ENCODE measurements around the gene LIX1. TPM values are rescaled to one million over a fixed set of nuclear protein-coding genes. Genes with fewer than 3 reads are reported as not detected.
A peak's percentile ranks its signal among the peaks of the same experiment; 100 is the strongest.

LIX1 gene
- total RNA-seq, 2 donors from 2014 or later, result 0.97 to 1.0 TPM

GRCh38 chr5:97073420-97073819 is 69.0 kb downstream of the LIX1 start:
- H3K27me3 ChIP-seq (replicated peaks; ENCODE audit: insufficient read depth), result no peaks in the 10 kb centered on the region
- intact Hi-C loops (cut with DNase I), result no loop called here
- TF ChIP-seq POLR2A (IDR thresholded peaks at IDR 0.05) (no peak), POLR2AphosphoS5 (IDR thresholded peaks at IDR 0.05) (no peak), CTCF (IDR thresholded peaks at IDR 0.05) (no peak)
- H3K36me3 ChIP-seq, result no peaks in the 10 kb centered on the region
- H3K27ac ChIP-seq, result no peak overlapping the region
- no peaks in the 10 kb centered on the region for H3K4me1 ChIP-seq (replicated peaks)
- DNase-seq (ENCODE audit: low spot score), result no peak
- no peak overlapping the region for H3K4me3 ChIP-seq
- 96% methylated on average over 3 of the region's 3 CpGs for WGBS
- no peaks in the 10 kb centered on the region for H3K9me3 ChIP-seq

GRCh38 chr5:97072696-97073095 is 69.7 kb downstream of the LIX1 start:
- no peaks in the 10 kb centered on the region for H3K9me3 ChIP-seq
- no peak overlapping the region for H3K27ac ChIP-seq
- intact Hi-C loops (cut with DNase I), result no loop called here
- WGBS, result 64% methylated on average over 2 of the region's 2 CpGs
- H3K27me3 ChIP-seq (replicated peaks; ENCODE audit: insufficient read depth), result no peaks in the 10 kb centered on the region
- H3K4me1 ChIP-seq (replicated peaks), result no peaks in the 10 kb centered on the region
- TF ChIP-seq CTCF (IDR thresholded peaks at IDR 0.05) (no peak), POLR2AphosphoS5 (IDR thresholded peaks at IDR 0.05) (no peak), POLR2A (IDR thresholded peaks at IDR 0.05) (no peak)
- no peak for DNase-seq (ENCODE audit: low spot score)
- H3K4me3 ChIP-seq, result no peak overlapping the region
- no peaks in the 10 kb centered on the region for H3K36me3 ChIP-seq

GRCh38 chr5:97071993-97072392 is 70.4 kb downstream of the LIX1 start:
- intact Hi-C loops (cut with DNase I), result no loop called here
- DNase-seq (ENCODE audit: low spot score), result no peak

GRCh38 chr5:97071101-97071500 is 71.3 kb downstream of the LIX1 start:
- TF ChIP-seq POLR2A (IDR thresholded peaks at IDR 0.05), result no peak
- TF ChIP-seq POLR2AphosphoS5 (IDR thresholded peaks at IDR 0.05), result peak; percentile 43
- no peak for TF ChIP-seq CTCF (IDR thresholded peaks at IDR 0.05)
- Histone ChIP-seq H3K4me1 (replicated peaks) (no peaks in the 10 kb centered on the region), H3K36me3 (no peaks in the 10 kb centered on the region), H3K4me3 (no peak overlapping the region), H3K9me3 (no peaks in the 10 kb centered on the region), H3K27me3 (replicated peaks; ENCODE audit: insufficient read depth) (no peaks in the 10 kb centered on the region), H3K27ac (no peak overlapping the region)
- DNase-seq (ENCODE audit: low spot score), result peak; percentile 47
- intact Hi-C loops (cut with DNase I), result no loop called here
- WGBS, result 16% methylated on average over 8 of the region's 8 CpGs

More at GRCh38 chr5:97071993-97072392, 70.4 kb downstream of the LIX1 start:
- Histone ChIP-seq H3K9me3 (no peaks in the 10 kb centered on the region), H3K4me1 (replicated peaks) (no peaks in the 10 kb centered on the region), H3K36me3 (no peaks in the 10 kb centered on the region), H3K27ac (no peak overlapping the region), H3K4me3 (no peak overlapping the region), H3K27me3 (replicated peaks; ENCODE audit: insufficient read depth) (no peaks in the 10 kb centered on the region)
- 81% methylated on average over 4 of the region's 4 CpGs for WGBS
- TF ChIP-seq CTCF (IDR thresholded peaks at IDR 0.05), result no peak
- TF ChIP-seq POLR2A (IDR thresholded peaks at IDR 0.05), result no peak
- TF ChIP-seq POLR2AphosphoS5 (IDR thresholded peaks at IDR 0.05), result no peak

- Histone ChIP-seq H3K4me3 (no peak overlapping the region), H3K9me3 (no peaks in the 10 kb centered on the region), H3K36me3 (no peaks in the 10 kb centered on the region), H3K27me3 (replicated peaks; ENCODE audit: insufficient read depth) (no peaks in the 10 kb centered on the region), H3K27ac (no peak overlapping the region), H3K4me1 (replicated peaks) (no peaks in the 10 kb centered on the region)
- TF ChIP-seq POLR2A (IDR thresholded peaks at IDR 0.05) (no peak), POLR2AphosphoS5 (IDR thresholded peaks at IDR 0.05) (no peak), CTCF (IDR thresholded peaks at IDR 0.05) (no peak)
- DNase-seq (ENCODE audit: low spot score), result no peak
- intact Hi-C loops (cut with DNase I), result no loop called here
Measured at GRCh38 chr5:97070234-97070633, 72.2 kb downstream of the LIX1 start.

All from prostate gland (tissue), 2 donors.